ENCODE data around the gene DELE1.
A peak's percentile ranks its signal among the peaks of the same experiment; 100 is the strongest.

The DELE1 gene

DNA sequence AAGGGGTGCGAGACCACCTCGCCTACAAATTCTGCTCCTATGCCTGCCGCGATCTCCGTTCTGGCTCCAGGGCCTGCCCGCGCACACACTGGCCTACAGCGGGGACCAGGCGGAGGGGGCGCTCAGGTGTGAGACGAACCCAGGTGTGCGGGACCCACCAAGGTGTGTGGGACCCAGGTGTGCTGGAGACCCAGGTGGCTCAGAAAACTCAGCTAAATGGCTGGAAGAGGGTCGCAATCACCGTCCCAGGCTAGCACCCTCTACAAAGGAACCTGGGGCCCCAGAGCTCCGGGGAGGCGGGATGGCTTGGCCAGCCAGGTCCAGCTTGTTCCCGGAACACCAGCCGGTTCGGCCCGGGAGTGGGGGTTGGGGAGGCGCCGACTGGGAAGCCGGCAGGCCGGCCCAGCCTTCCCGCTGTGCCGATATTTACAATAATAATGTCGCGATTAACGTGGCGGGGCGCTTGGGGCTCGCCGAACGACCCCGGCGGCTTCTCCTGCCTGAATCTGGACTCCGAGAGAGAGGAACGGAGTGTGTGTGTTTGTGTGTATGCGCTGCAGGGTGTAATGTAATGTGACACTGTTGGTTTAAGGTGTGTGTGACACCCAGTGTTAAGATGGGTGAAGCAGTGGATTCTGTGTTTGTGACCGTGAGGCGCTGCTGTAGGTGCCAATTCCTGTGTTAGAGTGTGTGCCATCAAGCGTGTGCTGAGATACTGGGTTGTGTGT lies 46.9 kb upstream of the DELE1 start:
- TF ChIP-seq CTCF (conservative IDR thresholded peaks at IDR 0.05; ENCODE audit: low read depth), result no peak
- CTCF ChIA-PET, result interaction anchor here (0.7 to 7.9 kb wide), 7 partner anchors 9 to 184 kb away, joined by 3 to 157 read pairs (median 43); no protein-coding TSS in a partner anchor
- peak; percentile 47 for DNase-seq (ENCODE audit: low spot score)
- peak overlapping the region; percentile 5; the same call in 1 of the 2 replicates for H3K27ac ChIP-seq
- POLR2A ChIA-PET (ENCODE audit: low non-redundant PET), result interaction anchor here (0.6 to 0.9 kb wide), 2 partner anchors 60 to 289 kb away, joined by 3 to 4 read pairs; no protein-coding TSS in a partner anchor

- DNase-seq (ENCODE audit: low spot score), result peak; percentile 51
- ChIA-PET CTCF (interaction anchor here (0.5 to 7.9 kb wide), 21 partner anchors 9 to 196 kb away, joined by 3 to 157 read pairs (median 5); partner anchors contain the start of genes ARAP3 and RNF14), POLR2A (ENCODE audit: low non-redundant PET) (interaction anchor here (0.6 to 2.2 kb wide), 5 partner anchors 8 to 120 kb away, joined by 3 to 11 read pairs (median 3); no protein-coding TSS in a partner anchor)
- no peak for TF ChIP-seq CTCF (conservative IDR thresholded peaks at IDR 0.05; ENCODE audit: low read depth)
- H3K27ac ChIP-seq, result peak overlapping the region; percentile 67
These were observed 46.1 kb upstream of the DELE1 start for GRCh38 chr5:141877356-141878185.

DNA sequence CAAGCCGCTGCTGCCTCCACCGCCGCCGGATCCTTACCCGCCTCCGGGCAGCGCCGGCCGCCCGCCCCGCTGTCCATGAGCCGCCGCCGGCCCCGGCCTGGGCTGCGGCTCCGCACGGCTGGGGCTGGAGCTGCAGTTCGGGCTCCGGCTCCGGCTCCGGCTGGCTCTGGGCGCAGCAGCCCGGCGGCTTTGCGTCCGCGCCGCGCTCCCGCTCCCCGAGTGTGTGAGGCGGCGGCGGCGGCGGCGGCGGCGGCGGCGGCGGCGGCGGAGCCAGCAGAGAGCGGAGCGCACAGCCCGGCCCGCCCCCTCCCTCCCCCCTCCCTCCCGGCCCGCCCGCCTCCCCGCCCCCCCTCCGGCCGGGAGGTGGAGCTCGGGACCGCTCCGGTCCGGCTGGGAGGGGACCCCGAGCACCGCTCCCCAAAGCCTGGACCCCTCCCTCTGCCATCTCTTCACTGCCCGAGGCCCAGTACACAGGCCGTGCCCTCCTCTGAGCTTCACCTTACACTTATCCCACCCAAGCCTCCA lies 45.4 kb upstream of the DELE1 start, which contains the start of gene PCDH1:
Gene PCDH1 (minus strand): TSS at position 225 of the 525 bp plus-strand sequence. CDS start 148 bp downstream, at position 77.
- ChIA-PET POLR2A (ENCODE audit: low non-redundant PET) (interaction anchor here (0.6 to 2.2 kb wide), 6 partner anchors 8 to 175 kb away, joined by 3 to 11 read pairs (median 3); no protein-coding TSS in a partner anchor), CTCF (interaction anchor here (0.5 to 7.9 kb wide), 35 partner anchors 7 to 261 kb away, joined by 3 to 157 read pairs (median 5); partner anchors contain the start of genes ARAP3 and RNF14)
- DNase-seq (ENCODE audit: low spot score), result peak; percentile 70
- peak within 1 kb of the TSS; percentile 67 for H3K27ac ChIP-seq
- no peak for TF ChIP-seq CTCF (conservative IDR thresholded peaks at IDR 0.05; ENCODE audit: low read depth)

DNA sequence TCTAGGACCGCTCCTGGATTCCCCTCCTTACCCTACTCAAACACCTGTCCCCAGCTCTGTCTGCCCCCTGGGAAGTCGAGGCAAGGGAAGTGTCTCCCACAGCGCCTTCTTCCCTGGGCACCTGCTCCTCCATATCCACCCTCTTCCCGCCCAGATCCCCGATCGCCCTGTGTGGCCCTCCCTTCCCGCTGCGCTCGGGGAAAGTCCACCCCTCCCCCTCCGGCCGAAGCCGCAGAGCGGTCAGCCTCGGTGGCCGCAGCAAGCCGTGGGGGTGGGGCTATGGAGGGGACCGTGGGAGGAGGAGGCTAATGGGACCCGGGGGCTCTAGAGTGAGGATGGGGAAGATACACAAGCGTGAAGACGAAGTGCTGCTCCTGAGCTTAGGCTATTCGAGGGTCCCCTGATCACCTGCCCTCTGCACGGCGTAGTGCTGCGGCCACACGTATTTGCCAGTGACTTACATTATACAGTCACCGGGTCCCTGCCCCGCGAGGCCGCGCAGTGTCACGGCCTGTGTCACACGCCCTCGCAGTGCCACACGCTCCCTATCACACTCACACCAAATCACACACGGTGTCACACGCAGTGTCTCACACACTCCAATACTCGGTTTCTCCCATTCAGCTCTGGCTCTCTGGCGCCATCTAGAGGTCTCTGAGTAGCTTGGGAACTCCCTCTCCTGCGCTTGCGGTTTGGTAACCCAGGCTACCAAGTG lies 44.8 kb upstream of the DELE1 start:
- TF ChIP-seq CTCF (conservative IDR thresholded peaks at IDR 0.05; ENCODE audit: low read depth), result peak; percentile 99
- peak overlapping the region; percentile 67 for H3K27ac ChIP-seq
- peak; percentile 78 for DNase-seq (ENCODE audit: low spot score)

GRCh38 chr5:141879426-141879759 lies 44.3 kb upstream of the DELE1 start:
- ChIA-PET POLR2A (ENCODE audit: low non-redundant PET) (interaction anchor here (1.3 to 2.2 kb wide), 3 partner anchors 10 to 176 kb away, joined by 3 to 11 read pairs (median 7); no protein-coding TSS in a partner anchor), CTCF (interaction anchor here (0.5 to 7.9 kb wide), 59 partner anchors 8 to 780 kb away, joined by 3 to 157 read pairs (median 4); partner anchors contain the start of genes DELE1, DIAPH1 and RNF14)
- no peak for DNase-seq (ENCODE audit: low spot score)
- H3K27ac ChIP-seq, result no peak overlapping the region
- peak; percentile 70 for TF ChIP-seq CTCF (conservative IDR thresholded peaks at IDR 0.05; ENCODE audit: low read depth)

More for the DNA sequence above, 44.8 kb upstream of the DELE1 start:
- ChIA-PET POLR2A (ENCODE audit: low non-redundant PET) (interaction anchor here (1.3 to 2.2 kb wide), 3 partner anchors 9 to 175 kb away, joined by 3 to 11 read pairs (median 7); no protein-coding TSS in a partner anchor), CTCF (interaction anchor here (0.5 to 7.9 kb wide), 69 partner anchors 8 to 780 kb away, joined by 3 to 157 read pairs (median 4); partner anchors contain the start of genes ARAP3, DELE1, DIAPH1 and RNF14)

Data from RWPE1 (cell line).